Upper lobe of right lung (tissue), 1 donor: Measurements from ENCODE around the gene DLK1. TPM values are rescaled to one million over a fixed set of nuclear protein-coding genes. Genes with fewer than 3 reads are reported as not detected.

Experiments
- ATAC-seq: fragments of 200-7000 bp; cut with Tn5 transposase; one replicate; pipeline ENCODE4 v1.9.1; 2020; ENCODE audit warnings: mild to moderate bottlenecking, moderate library complexity
- DNase-seq: peaks from one replicate; pipeline ENCODE4 v3.0.0-alpha.2; 2020
- H3K27ac ChIP-seq: fragments of 200-600 bp; one replicate; pipeline ENCODE4 v1.8.0; 2022
- H3K27me3 ChIP-seq: fragments of 200-600 bp; one replicate; pipeline ENCODE4 v1.8.0; 2022; ENCODE audit warnings: mild to moderate bottlenecking
- H3K36me3 ChIP-seq: fragments of 200-600 bp; one replicate; pipeline ENCODE4 v1.8.0; 2022
- H3K4me1 ChIP-seq: fragments of 200-600 bp; one replicate; pipeline ENCODE4 v1.8.0; 2022
- H3K4me3 ChIP-seq: fragments of 200-600 bp; one replicate; pipeline ENCODE4 v1.8.0; 2022; ENCODE audit warnings: mild to moderate bottlenecking
- H3K9me3 ChIP-seq: fragments of 200-600 bp; one replicate; pipeline ENCODE4 v1.8.0; 2022
- intact Hi-C: fragments of 100-400 bp; cut with DNase I; formaldehyde crosslinking; loops from one replicate; pipeline ENCODE4 v1.11.0; 2022
- total RNA-seq: library from RNA; stranded (reverse); fragmentation: NEBNext Ultra II Directional; extraction: Animal tissue kit (Norgen Biotek cat#: 25700); gene quantifications from one replicate; pipeline ENCODE4 v1.2.1, GENCODE V29; 2021
- TF ChIP-seq, protein P1 (sequence below): fragments of 200-600 bp; IDR thresholded peaks from one replicate; pipeline ENCODE4 v1.8.0; 2022; ENCODE audit warnings: antibody characterized with exemption
- donor health status: DM: no; HTN: yes; CAD: no; lungs with severe emphysema.

DLK1 gene
- total RNA-seq, 1 donor from 2014 or later: not detected

DNA sequence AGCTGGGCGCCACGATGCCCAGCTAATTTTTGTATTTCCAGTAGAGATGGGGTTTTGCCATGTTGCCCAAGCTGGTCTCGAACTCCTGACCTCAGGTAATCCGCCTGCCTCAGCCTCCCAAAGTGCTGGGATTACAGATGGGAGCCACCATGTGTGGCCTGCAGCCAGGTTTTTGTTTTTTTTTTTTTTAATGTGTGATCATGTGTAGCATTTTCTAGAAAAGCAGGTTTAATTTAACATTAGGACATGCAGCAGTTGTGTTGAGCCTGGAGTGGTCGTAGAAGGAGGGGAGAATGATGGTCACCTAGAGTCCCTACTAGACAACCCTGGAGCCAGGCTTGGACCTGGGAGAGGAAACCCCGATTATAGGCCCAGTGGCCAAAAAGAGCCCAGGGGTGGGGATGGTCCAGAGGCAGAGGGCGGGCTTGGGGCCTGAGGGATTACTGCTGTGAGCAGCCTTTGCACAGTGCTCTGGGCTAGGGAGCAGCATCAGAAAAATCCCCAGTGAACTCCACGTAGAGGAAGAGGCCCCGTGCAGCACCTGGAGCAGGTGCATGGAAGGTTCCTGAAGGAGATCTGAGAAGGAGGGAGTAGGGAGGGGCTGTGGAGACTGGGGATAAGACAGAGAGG is 13.6 kb downstream of the DLK1 start:
- Histone ChIP-seq H3K9me3 (no peaks in the 10 kb centered on the region), H3K27ac (no peak overlapping the region), H3K4me1 (no peaks in the 10 kb centered on the region), H3K27me3 (no peaks in the 10 kb centered on the region), H3K4me3 (no peak overlapping the region), H3K36me3 (no peaks in the 10 kb centered on the region)
- ATAC-seq (no peak), DNase-seq (peak; percentile 32)
- TF ChIP-seq, protein P1, sequence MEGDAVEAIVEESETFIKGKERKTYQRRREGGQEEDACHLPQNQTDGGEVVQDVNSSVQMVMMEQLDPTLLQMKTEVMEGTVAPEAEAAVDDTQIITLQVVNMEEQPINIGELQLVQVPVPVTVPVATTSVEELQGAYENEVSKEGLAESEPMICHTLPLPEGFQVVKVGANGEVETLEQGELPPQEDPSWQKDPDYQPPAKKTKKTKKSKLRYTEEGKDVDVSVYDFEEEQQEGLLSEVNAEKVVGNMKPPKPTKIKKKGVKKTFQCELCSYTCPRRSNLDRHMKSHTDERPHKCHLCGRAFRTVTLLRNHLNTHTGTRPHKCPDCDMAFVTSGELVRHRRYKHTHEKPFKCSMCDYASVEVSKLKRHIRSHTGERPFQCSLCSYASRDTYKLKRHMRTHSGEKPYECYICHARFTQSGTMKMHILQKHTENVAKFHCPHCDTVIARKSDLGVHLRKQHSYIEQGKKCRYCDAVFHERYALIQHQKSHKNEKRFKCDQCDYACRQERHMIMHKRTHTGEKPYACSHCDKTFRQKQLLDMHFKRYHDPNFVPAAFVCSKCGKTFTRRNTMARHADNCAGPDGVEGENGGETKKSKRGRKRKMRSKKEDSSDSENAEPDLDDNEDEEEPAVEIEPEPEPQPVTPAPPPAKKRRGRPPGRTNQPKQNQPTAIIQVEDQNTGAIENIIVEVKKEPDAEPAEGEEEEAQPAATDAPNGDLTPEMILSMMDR: no peak
- intact Hi-C loops: no loop called here

DNA sequence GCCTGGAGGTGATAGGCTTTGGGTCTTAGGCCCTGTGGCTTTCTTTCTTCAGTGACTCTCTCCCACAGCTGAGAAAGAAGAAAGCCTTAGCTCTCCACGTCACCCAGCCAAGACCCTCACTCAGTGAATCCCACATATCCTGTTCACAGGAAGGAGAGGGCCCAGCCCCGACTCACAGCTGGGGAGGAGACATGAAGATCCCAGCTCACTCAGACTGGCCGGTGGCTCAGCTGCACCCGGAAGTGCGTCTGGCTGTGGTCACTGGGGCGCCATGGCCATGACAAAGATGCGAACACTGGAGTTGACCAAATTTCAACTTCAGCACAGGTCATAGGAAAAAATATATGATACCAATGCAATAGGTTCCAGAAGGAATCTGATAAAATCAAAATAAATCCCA is 14.2 kb downstream of the DLK1 start:
- intact Hi-C loops: no loop called here
- peak; percentile 21 for DNase-seq
- no peaks in the 10 kb centered on the region for H3K36me3 ChIP-seq
- no peak overlapping the region for H3K4me3 ChIP-seq
- H3K9me3 ChIP-seq: no peaks in the 10 kb centered on the region
- no peak for ATAC-seq
- H3K27me3 ChIP-seq: no peaks in the 10 kb centered on the region
- TF ChIP-seq, protein P1: no peak
- no peak overlapping the region for H3K27ac ChIP-seq
- no peaks in the 10 kb centered on the region for H3K4me1 ChIP-seq

DNA sequence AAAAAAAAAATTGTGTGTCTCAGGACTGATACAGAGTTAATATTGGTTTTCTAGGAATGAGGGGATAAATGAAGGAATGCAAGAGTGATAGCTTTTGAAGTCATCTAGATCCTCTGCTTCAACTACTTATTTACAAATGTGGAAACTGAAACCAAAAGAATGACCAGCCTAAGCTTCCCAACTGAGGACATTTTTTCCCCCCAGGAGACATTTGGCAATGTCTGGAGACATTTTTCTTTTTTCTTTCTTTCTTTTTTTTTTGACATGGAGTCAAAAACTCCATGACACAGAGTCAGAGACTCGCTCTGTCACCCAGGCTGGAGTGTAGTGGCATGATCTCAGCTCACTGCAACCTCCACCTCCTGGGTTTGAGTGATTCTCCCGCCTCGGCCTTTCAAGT is 15.3 kb downstream of the DLK1 start:
- Histone ChIP-seq H3K4me1 (no peaks in the 10 kb centered on the region), H3K36me3 (no peaks in the 10 kb centered on the region), H3K9me3 (no peaks in the 10 kb centered on the region), H3K27me3 (no peaks in the 10 kb centered on the region), H3K4me3 (no peak overlapping the region), H3K27ac (no peak overlapping the region)
- no peak for ATAC-seq
- TF ChIP-seq, protein P1: no peak
- DNase-seq: no peak
- intact Hi-C loops: no loop called here

DNA sequence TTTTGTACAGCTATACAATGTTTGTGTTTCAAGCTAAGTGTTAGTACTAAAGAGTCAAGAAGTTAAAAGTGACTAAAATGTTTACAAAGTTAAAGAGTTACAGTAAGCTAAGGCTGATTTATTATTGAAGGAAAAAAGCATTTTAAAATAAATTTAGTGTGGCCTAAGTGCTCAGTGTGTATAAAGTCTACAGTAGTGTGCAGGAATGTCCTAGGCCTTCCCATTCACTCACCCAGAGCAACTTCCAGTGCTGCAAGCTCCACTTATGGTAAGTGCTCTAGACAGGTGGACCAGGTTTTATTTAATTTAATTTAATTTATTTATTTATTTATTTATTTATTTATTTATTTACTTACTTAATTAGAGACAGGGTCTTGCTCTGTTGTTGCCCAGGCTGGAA is 19.6 kb downstream of the DLK1 start:
- H3K4me1 ChIP-seq: no peaks in the 10 kb centered on the region
- DNase-seq: no peak
- intact Hi-C loops: no loop called here
- TF ChIP-seq, protein P1: no peak
- H3K27me3 ChIP-seq: no peaks in the 10 kb centered on the region
- no peak for ATAC-seq
- no peaks in the 10 kb centered on the region for H3K9me3 ChIP-seq
- H3K36me3 ChIP-seq: no peaks in the 10 kb centered on the region
- H3K4me3 ChIP-seq: no peak overlapping the region
- no peak overlapping the region for H3K27ac ChIP-seq

DNA sequence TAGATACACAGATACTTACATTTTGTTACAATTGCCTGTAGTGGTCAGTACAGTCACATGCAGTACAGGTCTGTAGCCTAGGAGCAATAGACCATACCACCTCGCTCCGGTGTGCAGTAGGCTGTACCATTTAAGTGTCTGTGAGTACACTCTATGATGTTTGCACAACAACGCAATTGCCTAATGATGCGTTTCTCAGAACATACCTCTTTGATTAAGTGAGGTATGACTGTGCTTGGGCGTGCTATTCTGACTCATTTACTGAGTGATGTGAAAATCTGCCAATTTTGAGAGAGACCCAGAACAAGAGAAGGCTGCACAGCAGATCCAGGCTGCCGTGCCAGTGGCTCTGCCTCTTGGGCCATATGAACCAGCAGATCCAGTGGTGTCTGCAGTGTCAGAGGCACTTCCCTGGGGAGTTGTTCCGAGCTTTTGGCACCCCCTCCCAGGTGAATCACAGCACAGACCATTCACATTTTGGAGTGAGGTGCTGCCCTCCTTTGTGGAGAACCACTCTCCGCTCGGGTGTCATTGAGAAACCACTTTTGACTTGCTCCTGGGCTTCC is 20.4 kb downstream of the DLK1 start:
- Histone ChIP-seq H3K9me3 (no peaks in the 10 kb centered on the region), H3K27me3 (no peaks in the 10 kb centered on the region), H3K4me3 (no peak overlapping the region), H3K4me1 (no peaks in the 10 kb centered on the region), H3K27ac (peak overlapping the region; percentile 36), H3K36me3 (no peaks in the 10 kb centered on the region)
- peak; percentile 76 for DNase-seq
- intact Hi-C loops: no loop called here
- TF ChIP-seq, protein P1: no peak
- ATAC-seq: peak; percentile 96
